Gastrocnemius medialis (tissue), 4 donors: ENCODE measurements around the gene SHC4. TPM values are rescaled to one million over a fixed set of nuclear protein-coding genes. Genes with fewer than 3 reads are reported as not detected.
"Not testable (repeated sequence)": the region's sequence is repeated elsewhere in the genome, so short reads cannot be mapped to it uniquely, and the experiment has no call there.

ENCODE experiments used
- ATAC-seq, 2 donors: fragments of 150-250 bp; one replicate each; pipeline ENCODE4 v1.9.1; 2016
- DNase-seq, 2 donors: peaks; one replicate each; pipeline ENCODE4 v3.0.0-alpha.2; 2019
- H3K27ac ChIP-seq, 4 donors: fragments of 200-600 bp; sonication (generic); 1 replicate in 1 of 4; 2 replicates in 3 of 4; pipeline ENCODE4 v1.5.1; 2016 to 2018; ENCODE audit warnings: mild to moderate bottlenecking in 2 of 4, moderate library complexity in 1 of 4
- H3K27me3 ChIP-seq, 3 donors: fragments of 200-600 bp; sonication (generic) in 2 of 3; 1 replicate in 1 of 3; 2 replicates in 2 of 3; pipeline versions ENCODE4 v1.5.1 to v1.6.0; 2016 to 2019; ENCODE audit warnings: mild to moderate bottlenecking in 1 of 3, moderate library complexity in 1 of 3
- H3K36me3 ChIP-seq, 2 donors: fragments of 200-600 bp; sonication (generic) in 1 of 2; one replicate each; pipeline ENCODE4 v1.5.1; 2017 to 2018
- H3K4me1 ChIP-seq, 2 donors: fragments of 200-600 bp; sonication (generic) in 1 of 2; one replicate each; pipeline ENCODE4 v1.5.1; 2016 to 2017; ENCODE audit warnings: mild to moderate bottlenecking in 2 of 2
- H3K4me3 ChIP-seq, 4 donors: fragments of 200-600 bp; sonication (generic) in 3 of 4; 1 replicate in 1 of 4; 2 replicates in 3 of 4; pipeline ENCODE4 v1.5.1; 2016 to 2019; ENCODE audit warnings: mild to moderate bottlenecking in 2 of 4
- H3K9me3 ChIP-seq, 3 donors: fragments of 200-600 bp; sonication (generic) in 2 of 3; 1 replicate in 1 of 3; 2 replicates in 2 of 3; pipeline ENCODE4 v1.5.1; 2016 to 2019
- POLR2A ChIP-seq, 2 donors: fragments of 450-650 bp; IDR thresholded peaks; one replicate each; pipeline ENCODE4 v1.6.1; 2017; ENCODE audit warnings: antibody characterized with exemption in 2 of 2, mild to moderate bottlenecking in 2 of 2, moderate library complexity in 2 of 2
- in situ Hi-C, 4 donors: fragments of 200-750 bp; cut with MboI; loops; one replicate each; pipeline versions ENCODE4 v1.15.0 to v1.8.0; 2017; ENCODE audit warnings: low sequenced_read_pairs in 4 of 4
- intact Hi-C: fragments of 100-400 bp; cut with DNase I; formaldehyde crosslinking; loops from one replicate; pipeline ENCODE4 v1.15.1; 2023; ENCODE audit warnings: low total_unique reads
- total RNA-seq, 4 donors: library from RNA; depleted of rRNA; stranded (reverse); fragments of >200 nt; gene quantifications; one replicate each; pipeline versions ENCODE4 v1.1.0 to v1.2.3, GENCODE V29; 2016
- TF ChIP-seq, protein P1 (sequence below), 5 experiments: fragments of 450-650 bp in 3 of 5; fragments of 200-600 bp in 2 of 5; sonication (generic) in 2 of 5; IDR thresholded peaks in 4 of 5; conservative IDR thresholded peaks in 1 of 5; 1 replicate in 4 of 5; 2 replicates in 1 of 5; pipeline ENCODE4 v1.5.1; 2016 to 2019; ENCODE audit warnings: antibody characterized with exemption in 5 of 5, mild to moderate bottlenecking in 3 of 5, moderate library complexity in 3 of 5

SHC4 gene
- total RNA-seq, 4 donors from 2014 or later = 0.29 to 0.39 TPM; not detected in 2

GRCh38 chr15:48856942-48857341 lies 106.8 kb downstream of the SHC4 start:
- Histone ChIP-seq H3K27me3 (no peaks in the 10 kb centered on the region), H3K27ac (no peak overlapping the region), H3K36me3 (no peaks in the 10 kb centered on the region), H3K4me1 (no peaks in the 10 kb centered on the region), H3K4me3 (no peak overlapping the region), H3K9me3 (no peaks in the 10 kb centered on the region)
- no peak for ATAC-seq
- TF ChIP-seq, protein P1, sequence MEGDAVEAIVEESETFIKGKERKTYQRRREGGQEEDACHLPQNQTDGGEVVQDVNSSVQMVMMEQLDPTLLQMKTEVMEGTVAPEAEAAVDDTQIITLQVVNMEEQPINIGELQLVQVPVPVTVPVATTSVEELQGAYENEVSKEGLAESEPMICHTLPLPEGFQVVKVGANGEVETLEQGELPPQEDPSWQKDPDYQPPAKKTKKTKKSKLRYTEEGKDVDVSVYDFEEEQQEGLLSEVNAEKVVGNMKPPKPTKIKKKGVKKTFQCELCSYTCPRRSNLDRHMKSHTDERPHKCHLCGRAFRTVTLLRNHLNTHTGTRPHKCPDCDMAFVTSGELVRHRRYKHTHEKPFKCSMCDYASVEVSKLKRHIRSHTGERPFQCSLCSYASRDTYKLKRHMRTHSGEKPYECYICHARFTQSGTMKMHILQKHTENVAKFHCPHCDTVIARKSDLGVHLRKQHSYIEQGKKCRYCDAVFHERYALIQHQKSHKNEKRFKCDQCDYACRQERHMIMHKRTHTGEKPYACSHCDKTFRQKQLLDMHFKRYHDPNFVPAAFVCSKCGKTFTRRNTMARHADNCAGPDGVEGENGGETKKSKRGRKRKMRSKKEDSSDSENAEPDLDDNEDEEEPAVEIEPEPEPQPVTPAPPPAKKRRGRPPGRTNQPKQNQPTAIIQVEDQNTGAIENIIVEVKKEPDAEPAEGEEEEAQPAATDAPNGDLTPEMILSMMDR (IDR thresholded peaks at IDR 0.05 in 4 of 5, conservative IDR thresholded peaks at IDR 0.05 in 1 of 5) = no peak
- no peak for TF ChIP-seq POLR2A (IDR thresholded peaks at IDR 0.05)
- no peak for DNase-seq
- in situ Hi-C loops (loop anchor here in 3 of 4 donors (5.0 to 25.0 kb wide), 4 partner anchors 305 to 1285 kb away; partner anchors contain the start of genes FGF7 (in 2 of the 3), COPS2 (in 1 of the 3) and GALK2 (in 1 of the 3)), intact Hi-C loops (loop anchor here (10.0 kb wide), 1 partner anchor 502 kb away; no protein-coding TSS in a partner anchor)

- ATAC-seq (no peak), DNase-seq (no peak)
- Histone ChIP-seq H3K27me3 (no peaks in the 10 kb centered on the region), H3K27ac (no peak overlapping the region), H3K4me1 (no peaks in the 10 kb centered on the region), H3K4me3 (no peak overlapping the region), H3K9me3 (no peaks in the 10 kb centered on the region), H3K36me3 (no peaks in the 10 kb centered on the region)
- in situ Hi-C loops = loop anchor here in 3 of 4 donors (5.0 to 25.0 kb wide), 4 partner anchors 307 to 1287 kb away; partner anchors contain the start of genes FGF7 (in 2 of the 3), COPS2 (in 1 of the 3) and GALK2 (in 1 of the 3)
- intact Hi-C loops = loop anchor here (10.0 kb wide), 1 partner anchor 501 kb away; no protein-coding TSS in a partner anchor
- no peak for TF ChIP-seq POLR2A (IDR thresholded peaks at IDR 0.05)
- TF ChIP-seq, protein P1 (IDR thresholded peaks at IDR 0.05 in 4 of 5, conservative IDR thresholded peaks at IDR 0.05 in 1 of 5) = peak in 2 of 5 experiments; percentile 12 to 36
These were observed 107.9 kb downstream of the SHC4 start for GRCh38 chr15:48855501-48856440.

GRCh38 chr15:48854434-48854833 lies 109.3 kb downstream of the SHC4 start:
- not testable (repeated sequence) for DNase-seq, H3K36me3 ChIP-seq, ATAC-seq, H3K4me3 ChIP-seq, H3K9me3 ChIP-seq, H3K4me1 ChIP-seq, H3K27me3 ChIP-seq, H3K27ac ChIP-seq
- intact Hi-C loops = loop anchor here (10.0 kb wide), 1 partner anchor 500 kb away; no protein-coding TSS in a partner anchor
- in situ Hi-C loops = loop anchor here in 3 of 4 donors (25.0 kb wide), 3 partner anchors 308 to 1283 kb away; partner anchors contain the start of genes FGF7 (in 2 of the 3), COPS2 (in 1 of the 3) and GALK2 (in 1 of the 3)

GRCh38 chr15:48851956-48852355 lies 111.8 kb downstream of the SHC4 start:
- DNase-seq (no peak), ATAC-seq (no peak)
- H3K9me3 ChIP-seq = no peaks in the 10 kb centered on the region
- no peaks in the 10 kb centered on the region for H3K4me1 ChIP-seq
- H3K36me3 ChIP-seq = no peaks in the 10 kb centered on the region
- intact Hi-C loops = loop anchor here (10.0 kb wide), 1 partner anchor 497 kb away; no protein-coding TSS in a partner anchor
- H3K4me3 ChIP-seq = no peak overlapping the region
- H3K27me3 ChIP-seq = no peaks in the 10 kb centered on the region
- H3K27ac ChIP-seq = no peak overlapping the region
- TF ChIP-seq, protein P1 (IDR thresholded peaks at IDR 0.05 in 4 of 5, conservative IDR thresholded peaks at IDR 0.05 in 1 of 5) = no peak
- no peak for TF ChIP-seq POLR2A (IDR thresholded peaks at IDR 0.05)
- in situ Hi-C loops = loop anchor here in 3 of 4 donors (25.0 kb wide), 3 partner anchors 310 to 1285 kb away; partner anchors contain the start of genes FGF7 (in 2 of the 3), COPS2 (in 1 of the 3) and GALK2 (in 1 of the 3)
